ENCODE data around the gene TSKS.

TSKS gene

DNA sequence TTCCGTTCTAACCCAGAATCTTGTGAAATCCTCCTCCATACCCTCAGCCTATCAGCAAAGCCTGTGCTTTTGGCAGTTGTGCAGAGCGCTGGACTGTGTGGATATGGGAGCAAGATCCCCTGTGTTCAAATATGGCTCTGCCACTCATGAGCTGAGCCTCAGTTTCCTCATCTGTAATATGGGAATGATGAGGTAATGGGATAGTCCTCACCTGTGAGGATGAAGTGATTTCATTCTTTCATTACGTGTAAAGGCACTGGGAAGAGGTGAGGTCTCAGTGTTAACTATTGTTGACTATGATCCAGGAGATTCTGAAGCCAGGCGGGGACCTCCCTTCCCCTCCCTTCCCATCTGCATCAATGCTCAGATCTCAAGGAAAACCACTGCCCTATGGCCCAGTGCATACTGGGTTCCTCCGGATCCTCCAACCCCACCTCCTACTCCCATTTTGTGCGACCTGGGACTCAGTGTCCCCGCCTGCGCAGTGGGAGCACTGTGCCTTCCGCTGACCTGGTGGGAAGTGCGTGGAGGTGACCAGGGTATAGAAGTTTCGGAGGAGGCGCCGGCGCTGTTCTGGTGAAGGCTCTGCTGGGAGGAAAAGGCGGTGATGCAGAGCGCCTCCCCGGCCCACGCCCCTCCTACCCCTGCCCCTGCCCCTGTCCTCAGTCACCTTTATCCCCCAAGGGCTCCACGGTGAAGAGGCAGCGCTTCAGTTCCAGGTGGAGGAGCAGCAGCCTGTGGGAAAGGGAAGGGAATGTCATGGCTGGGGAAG is 45.0 kb upstream of the TSKS start:
- DNase-seq (ENCODE audit: low spot score): no peak
- in situ Hi-C loops (cut with MboI; ENCODE audit: low sequenced_read_pairs, unreplicated experiment): no loop called here
- TF ChIP-seq, protein P1, sequence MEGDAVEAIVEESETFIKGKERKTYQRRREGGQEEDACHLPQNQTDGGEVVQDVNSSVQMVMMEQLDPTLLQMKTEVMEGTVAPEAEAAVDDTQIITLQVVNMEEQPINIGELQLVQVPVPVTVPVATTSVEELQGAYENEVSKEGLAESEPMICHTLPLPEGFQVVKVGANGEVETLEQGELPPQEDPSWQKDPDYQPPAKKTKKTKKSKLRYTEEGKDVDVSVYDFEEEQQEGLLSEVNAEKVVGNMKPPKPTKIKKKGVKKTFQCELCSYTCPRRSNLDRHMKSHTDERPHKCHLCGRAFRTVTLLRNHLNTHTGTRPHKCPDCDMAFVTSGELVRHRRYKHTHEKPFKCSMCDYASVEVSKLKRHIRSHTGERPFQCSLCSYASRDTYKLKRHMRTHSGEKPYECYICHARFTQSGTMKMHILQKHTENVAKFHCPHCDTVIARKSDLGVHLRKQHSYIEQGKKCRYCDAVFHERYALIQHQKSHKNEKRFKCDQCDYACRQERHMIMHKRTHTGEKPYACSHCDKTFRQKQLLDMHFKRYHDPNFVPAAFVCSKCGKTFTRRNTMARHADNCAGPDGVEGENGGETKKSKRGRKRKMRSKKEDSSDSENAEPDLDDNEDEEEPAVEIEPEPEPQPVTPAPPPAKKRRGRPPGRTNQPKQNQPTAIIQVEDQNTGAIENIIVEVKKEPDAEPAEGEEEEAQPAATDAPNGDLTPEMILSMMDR (IDR thresholded peaks at IDR 0.05; ENCODE audit: borderline replicate concordance, control extremely low read depth, extremely low read depth, insufficient read depth, missing control alignments): no peak

DNA sequence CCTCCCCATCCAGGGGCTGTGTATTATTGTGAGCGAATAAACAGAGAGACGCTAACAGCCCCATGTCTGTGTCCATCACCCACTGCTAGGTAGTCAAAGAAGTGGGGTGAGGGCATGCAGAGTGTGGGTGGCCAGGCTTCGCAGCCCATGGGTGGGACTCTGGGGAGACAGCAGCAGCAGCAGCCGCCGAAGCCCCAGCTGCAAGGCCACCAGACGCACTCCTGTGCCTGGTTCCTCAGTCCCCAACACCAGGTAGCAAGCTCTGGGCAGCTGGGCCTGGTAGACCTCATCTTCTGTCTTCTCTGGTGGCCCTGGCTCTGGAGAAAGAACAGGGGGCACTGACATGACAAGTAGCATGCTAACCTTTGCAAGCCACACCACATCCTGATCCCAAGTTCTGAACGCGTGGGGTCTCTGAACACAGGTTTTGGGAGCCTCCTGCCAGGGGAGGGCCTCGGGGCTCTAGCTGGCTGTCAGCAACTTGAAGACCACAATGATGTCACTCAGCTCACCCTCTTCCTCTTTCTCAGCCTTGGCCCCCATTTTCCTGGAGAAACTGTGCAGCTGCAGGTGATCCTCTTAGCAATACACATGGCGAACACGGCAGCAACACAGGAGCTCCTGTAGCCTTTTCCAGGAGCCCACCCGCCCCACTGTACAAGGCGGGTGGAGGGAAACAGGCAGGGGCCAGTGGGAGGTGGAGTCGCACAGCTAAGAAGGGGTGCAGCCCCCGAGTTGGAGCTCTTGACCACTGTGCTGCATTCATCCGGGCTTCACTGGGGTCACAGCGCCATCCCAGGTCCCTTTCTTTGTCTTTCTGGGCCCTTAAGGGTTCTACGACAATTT is 44.2 kb upstream of the TSKS start:
- DNase-seq (ENCODE audit: low spot score): no peak
- TF ChIP-seq, protein P1 (IDR thresholded peaks at IDR 0.05; ENCODE audit: borderline replicate concordance, control extremely low read depth, extremely low read depth, insufficient read depth, missing control alignments): no peak
- in situ Hi-C loops (cut with MboI; ENCODE audit: low sequenced_read_pairs, unreplicated experiment): no loop called here

DNA sequence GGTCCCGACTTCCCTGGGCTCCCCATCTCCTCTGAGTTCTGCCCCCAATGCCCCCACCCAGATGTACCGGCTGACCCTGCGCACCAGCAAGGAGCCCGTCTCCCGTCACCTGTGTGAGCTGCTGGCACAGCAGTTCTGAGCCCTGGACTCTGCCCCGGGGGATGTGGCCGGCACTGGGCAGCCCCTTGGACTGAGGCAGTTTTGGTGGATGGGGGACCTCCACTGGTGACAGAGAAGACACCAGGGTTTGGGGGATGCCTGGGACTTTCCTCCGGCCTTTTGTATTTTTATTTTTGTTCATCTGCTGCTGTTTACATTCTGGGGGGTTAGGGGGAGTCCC is 43.5 kb upstream of the TSKS start:
- DNase-seq (ENCODE audit: low spot score): no peak
- in situ Hi-C loops (cut with MboI; ENCODE audit: low sequenced_read_pairs, unreplicated experiment): no loop called here
- TF ChIP-seq, protein P1 (IDR thresholded peaks at IDR 0.05; ENCODE audit: borderline replicate concordance, control extremely low read depth, extremely low read depth, insufficient read depth, missing control alignments): no peak

DNA sequence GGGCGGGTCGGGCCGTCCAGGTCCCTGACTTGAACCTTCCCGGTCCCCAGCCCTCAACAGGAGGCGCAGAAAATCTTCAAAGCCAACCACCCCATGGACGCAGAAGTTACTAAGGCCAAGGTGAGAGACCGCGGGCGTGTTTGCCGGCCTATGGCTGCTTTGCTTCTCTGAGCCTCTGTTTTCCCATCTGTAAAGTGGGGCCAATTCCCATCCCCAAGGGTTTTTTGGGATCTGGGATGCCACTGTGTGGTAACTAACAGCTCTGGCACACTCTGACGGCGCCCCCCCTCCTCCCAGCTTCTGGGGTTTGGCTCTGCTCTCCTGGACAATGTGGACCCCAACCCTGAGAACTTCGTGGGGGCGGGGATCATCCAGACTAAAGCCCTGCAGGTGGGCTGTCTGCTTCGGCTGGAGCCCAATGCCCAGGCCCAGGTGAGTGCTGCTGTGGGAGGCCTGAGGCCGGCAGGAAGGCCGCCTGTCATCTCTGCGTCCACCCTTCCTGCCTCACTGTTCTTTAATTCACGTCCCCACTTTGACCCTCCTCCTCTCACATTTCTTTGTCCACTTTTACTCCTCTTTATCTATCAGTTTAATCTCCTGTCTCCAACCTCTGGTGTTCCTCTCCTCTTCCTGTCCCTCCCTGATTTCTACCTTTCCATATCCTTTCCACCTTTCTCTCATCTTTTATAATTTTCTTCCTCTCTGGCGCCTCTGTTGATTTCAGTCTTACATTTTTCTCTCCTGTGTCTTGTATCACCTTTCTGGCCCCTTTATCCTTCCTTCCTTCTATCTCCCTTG is 42.9 kb upstream of the TSKS start:
- DNase-seq (ENCODE audit: low spot score): no peak
- in situ Hi-C loops (cut with MboI; ENCODE audit: low sequenced_read_pairs, unreplicated experiment): no loop called here
- TF ChIP-seq, protein P1 (IDR thresholded peaks at IDR 0.05; ENCODE audit: borderline replicate concordance, control extremely low read depth, extremely low read depth, insufficient read depth, missing control alignments): no peak

DNA sequence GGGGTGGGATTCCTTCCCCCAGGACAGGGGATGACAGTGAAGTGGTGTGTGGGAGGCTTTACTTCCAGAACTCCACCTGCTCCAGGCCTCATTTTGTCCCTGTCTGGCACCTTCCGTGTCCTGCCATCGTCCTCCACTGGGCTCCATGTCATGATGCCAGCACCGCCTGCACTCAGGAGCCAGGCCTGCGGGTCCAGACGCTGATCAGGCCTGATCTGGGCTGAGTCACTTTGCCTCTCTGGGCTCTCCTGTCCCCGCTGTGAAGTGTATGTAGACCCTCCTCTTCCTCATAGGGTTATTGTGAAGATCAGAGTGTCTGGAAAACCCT is 40.4 kb upstream of the TSKS start:
- in situ Hi-C loops (cut with MboI; ENCODE audit: low sequenced_read_pairs, unreplicated experiment): no loop called here
- TF ChIP-seq, protein P1 (IDR thresholded peaks at IDR 0.05; ENCODE audit: borderline replicate concordance, control extremely low read depth, extremely low read depth, insufficient read depth, missing control alignments): no peak
- no peak for DNase-seq (ENCODE audit: low spot score)

DNA sequence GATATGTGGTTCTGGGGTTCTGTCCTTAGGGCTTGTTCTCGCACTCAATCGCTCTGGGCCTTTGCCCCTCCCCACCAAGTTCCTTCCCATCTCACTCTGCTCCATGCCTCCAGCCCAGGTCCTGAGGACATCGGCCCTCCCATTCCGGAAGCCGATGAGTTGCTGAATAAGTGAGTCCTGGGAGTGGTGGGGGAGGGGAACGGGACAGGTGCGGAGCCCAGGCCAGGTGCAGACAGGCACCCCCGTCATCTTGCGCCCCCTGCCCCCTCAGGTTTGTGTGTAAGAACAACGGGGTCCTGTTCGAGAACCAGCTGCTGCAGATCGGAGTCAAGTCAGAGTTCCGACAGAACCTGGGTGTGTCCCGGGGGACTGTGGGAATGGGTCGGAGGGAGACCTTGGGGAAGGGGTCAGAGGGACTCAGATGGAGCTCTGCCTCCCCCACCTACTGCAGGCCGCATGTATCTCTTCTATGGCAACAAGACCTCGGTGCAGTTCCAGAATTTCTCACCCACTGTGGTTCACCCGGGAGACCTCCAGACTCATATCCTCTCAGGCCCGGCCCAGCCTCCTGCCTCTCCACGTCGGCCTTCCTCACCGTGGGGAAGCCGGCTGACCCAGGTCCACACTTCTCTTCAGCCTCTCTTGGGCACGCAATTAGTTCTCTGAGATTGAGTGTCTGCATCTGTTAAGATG is 39.9 kb upstream of the TSKS start:
- TF ChIP-seq, protein P1 (IDR thresholded peaks at IDR 0.05; ENCODE audit: borderline replicate concordance, control extremely low read depth, extremely low read depth, insufficient read depth, missing control alignments): no peak

More for the DNA sequence above, 39.9 kb upstream of the TSKS start:
- in situ Hi-C loops (cut with MboI; ENCODE audit: low sequenced_read_pairs, unreplicated experiment): no loop called here
- no peak for DNase-seq (ENCODE audit: low spot score)
